ENCODE measurements around the gene LHPP. TPM values are rescaled to one million over a fixed set of nuclear protein-coding genes. Genes with fewer than 3 reads are reported as not detected.

LHPP gene
- total and polyA plus RNA-seq, 8 donors: 12.2 to 26.8 (median 15.0) TPM

DNA sequence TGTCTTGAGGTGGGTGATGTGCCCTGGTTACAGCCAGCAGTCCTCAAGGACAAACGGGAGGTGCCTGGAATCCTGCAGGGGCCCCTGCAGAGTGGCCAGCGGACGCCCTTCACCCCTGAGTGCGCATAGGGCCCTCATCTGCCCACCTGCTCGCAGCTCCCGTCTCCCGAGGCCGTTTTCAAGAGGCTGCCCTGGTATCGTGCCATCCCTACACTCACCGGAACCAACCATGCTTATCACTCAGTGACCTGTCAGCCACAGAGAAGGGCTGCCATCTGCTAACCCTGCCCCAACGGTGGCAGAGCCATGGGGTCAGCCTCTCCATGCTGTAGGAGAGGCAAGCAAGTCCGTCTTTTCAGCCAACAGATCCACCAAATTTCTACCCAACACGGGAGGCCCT, 160.5 kb downstream of the LHPP start:
- TF ChIP-seq, protein P1, sequence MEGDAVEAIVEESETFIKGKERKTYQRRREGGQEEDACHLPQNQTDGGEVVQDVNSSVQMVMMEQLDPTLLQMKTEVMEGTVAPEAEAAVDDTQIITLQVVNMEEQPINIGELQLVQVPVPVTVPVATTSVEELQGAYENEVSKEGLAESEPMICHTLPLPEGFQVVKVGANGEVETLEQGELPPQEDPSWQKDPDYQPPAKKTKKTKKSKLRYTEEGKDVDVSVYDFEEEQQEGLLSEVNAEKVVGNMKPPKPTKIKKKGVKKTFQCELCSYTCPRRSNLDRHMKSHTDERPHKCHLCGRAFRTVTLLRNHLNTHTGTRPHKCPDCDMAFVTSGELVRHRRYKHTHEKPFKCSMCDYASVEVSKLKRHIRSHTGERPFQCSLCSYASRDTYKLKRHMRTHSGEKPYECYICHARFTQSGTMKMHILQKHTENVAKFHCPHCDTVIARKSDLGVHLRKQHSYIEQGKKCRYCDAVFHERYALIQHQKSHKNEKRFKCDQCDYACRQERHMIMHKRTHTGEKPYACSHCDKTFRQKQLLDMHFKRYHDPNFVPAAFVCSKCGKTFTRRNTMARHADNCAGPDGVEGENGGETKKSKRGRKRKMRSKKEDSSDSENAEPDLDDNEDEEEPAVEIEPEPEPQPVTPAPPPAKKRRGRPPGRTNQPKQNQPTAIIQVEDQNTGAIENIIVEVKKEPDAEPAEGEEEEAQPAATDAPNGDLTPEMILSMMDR (IDR thresholded peaks at IDR 0.05): no peak
- H3K27ac ChIP-seq: no peak overlapping the region
- no peaks in the 10 kb centered on the region for H3K27me3 ChIP-seq
- H3K36me3 ChIP-seq: peaks cover 0 to 29% of the 10 kb centered on the region in 2 donors
- peaks cover 12 to 40% of the 10 kb centered on the region in 2 donors for H3K4me1 ChIP-seq
- no peaks in the 10 kb centered on the region for H3K9me3 ChIP-seq
- H3K4me3 ChIP-seq: no peak overlapping the region
- intact Hi-C loops (cut with DNase I): no loop called here
- no peak for ATAC-seq
- DNase-seq: no peak

DNA sequence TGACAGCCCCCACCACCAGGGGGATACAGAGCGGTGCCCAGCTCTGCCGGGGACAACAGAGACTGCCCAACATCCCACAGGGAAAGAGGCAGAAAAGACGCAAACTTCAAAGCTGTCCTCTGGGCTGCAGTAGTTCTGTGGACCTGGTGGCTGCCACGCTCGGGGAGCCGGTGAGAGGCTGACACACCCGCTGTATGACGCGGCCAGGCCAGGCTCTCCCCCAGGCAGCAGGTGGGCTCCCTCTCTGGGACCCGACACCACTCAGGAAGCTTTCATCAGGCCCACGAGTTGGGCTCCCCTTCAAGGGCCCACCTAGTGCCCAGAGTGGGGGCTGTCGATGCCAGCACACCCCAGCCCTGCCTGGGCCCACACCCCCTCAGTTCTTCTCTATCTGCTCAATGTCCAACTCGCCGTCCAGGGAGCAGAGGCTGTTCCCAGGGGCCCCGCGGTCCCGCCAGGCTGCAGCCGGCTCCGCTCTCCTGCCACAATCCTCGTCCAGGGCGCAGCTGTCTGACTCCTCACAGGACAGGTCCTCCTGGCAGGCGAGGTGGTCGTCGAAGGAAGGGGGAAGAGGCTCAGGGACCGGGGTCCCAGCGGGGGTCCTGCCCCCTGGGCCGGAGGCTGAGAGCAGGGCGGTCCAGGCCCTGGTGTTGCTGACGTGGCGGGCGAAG, 161.4 kb downstream of the LHPP start:
- no peak overlapping the region for H3K27ac ChIP-seq
- H3K4me3 ChIP-seq: no peak overlapping the region
- no peaks in the 10 kb centered on the region for H3K9me3 ChIP-seq
- peaks cover 0 to 25% of the 10 kb centered on the region in 2 donors for H3K36me3 ChIP-seq
- TF ChIP-seq, protein P1 (IDR thresholded peaks at IDR 0.05): no peak
- intact Hi-C loops (cut with DNase I): no loop called here
- no peak for ATAC-seq
- no peaks in the 10 kb centered on the region for H3K27me3 ChIP-seq
- no peak for DNase-seq
- peaks cover 19 to 48% of the 10 kb centered on the region in 2 donors for H3K4me1 ChIP-seq

DNA sequence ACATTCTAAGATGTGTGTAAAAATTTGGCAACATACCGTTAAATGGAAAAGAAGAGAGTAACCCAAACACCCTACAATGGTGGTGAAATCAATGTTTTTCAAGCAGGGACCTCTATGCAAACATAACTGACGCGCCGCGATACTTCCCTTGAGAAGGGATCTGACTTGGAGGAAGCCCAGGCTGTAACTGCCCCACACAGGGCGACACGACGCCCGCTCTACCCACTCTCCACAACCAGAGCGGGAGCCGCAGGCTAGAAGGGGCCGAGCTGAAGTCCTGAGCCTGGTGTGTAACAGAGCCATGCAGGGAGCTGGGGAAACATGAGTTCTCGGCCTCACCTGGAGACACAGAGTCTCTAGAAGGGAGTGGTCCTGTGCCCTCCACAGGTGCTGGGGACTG, 162.4 kb downstream of the LHPP start:
- DNase-seq (no peak), ATAC-seq (no peak)
- H3K4me1 ChIP-seq: peaks cover 26 to 48% of the 10 kb centered on the region in 2 donors
- H3K27me3 ChIP-seq: no peaks in the 10 kb centered on the region
- H3K36me3 ChIP-seq: peaks cover 0 to 16% of the 10 kb centered on the region in 2 donors
- no peaks in the 10 kb centered on the region for H3K9me3 ChIP-seq
- TF ChIP-seq, protein P1 (IDR thresholded peaks at IDR 0.05): no peak
- intact Hi-C loops (cut with DNase I): no loop called here
- H3K27ac ChIP-seq: no peak overlapping the region
- H3K4me3 ChIP-seq: no peak overlapping the region

DNA sequence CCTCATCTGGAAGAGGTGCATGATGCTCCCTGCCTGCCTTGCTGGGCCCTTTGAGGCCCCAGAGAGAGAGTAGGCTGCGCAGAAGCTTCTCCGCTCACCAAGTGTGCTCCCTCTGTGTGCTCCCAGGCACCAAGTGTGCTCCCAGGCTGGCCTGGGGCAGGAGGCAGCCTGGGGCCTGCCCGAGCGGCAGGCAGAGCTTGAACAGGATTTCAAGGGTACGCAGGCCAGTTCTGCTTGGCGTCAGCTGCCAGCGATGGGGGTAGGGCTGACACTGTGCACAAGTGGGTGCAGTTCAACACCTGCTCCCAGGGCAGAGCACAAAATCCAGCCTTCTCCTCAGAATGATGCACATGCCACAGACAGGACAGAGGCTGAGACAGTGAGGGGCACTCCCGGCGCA, 162.8 kb downstream of the LHPP start:
- intact Hi-C loops (cut with DNase I): no loop called here
- Histone ChIP-seq H3K36me3 (peaks cover 0 to 16% of the 10 kb centered on the region in 2 donors), H3K4me1 (peaks cover 26 to 48% of the 10 kb centered on the region in 2 donors), H3K4me3 (no peak overlapping the region), H3K9me3 (no peaks in the 10 kb centered on the region), H3K27ac (no peak overlapping the region), H3K27me3 (no peaks in the 10 kb centered on the region)
- TF ChIP-seq, protein P1 (IDR thresholded peaks at IDR 0.05): no peak
- ATAC-seq (no peak), DNase-seq (no peak)

DNA sequence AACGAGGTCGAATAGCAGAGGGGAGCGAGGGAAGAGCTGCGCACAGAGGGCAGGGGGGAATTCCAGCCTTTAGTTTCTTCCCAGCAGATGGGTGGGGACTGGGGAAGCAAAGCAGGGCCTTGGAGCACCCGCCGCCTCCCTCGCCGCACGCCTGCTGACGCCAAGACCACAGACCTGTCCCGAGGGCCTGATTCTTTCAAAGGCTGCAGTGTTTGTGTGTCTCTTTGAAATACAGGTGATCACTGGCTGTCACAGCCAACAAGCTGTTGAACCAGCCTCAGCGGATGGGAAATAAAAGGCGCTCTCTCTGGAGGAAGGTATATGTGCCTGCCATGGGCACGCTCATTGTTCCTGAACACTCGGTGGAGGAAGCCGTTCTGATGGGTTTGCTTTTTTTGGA, 163.3 kb downstream of the LHPP start:
- intact Hi-C loops (cut with DNase I): no loop called here
- DNase-seq (no peak), ATAC-seq (no peak)
- H3K36me3 ChIP-seq: peaks cover 0 to 16% of the 10 kb centered on the region in 2 donors
- no peak overlapping the region for H3K4me3 ChIP-seq
- H3K27ac ChIP-seq: no peak overlapping the region
- H3K27me3 ChIP-seq: no peaks in the 10 kb centered on the region
- peaks cover 26 to 48% of the 10 kb centered on the region in 2 donors for H3K4me1 ChIP-seq
- TF ChIP-seq, protein P1 (IDR thresholded peaks at IDR 0.05): no peak
- no peaks in the 10 kb centered on the region for H3K9me3 ChIP-seq

All from left lung (tissue), 10 donors.